GM12878 (cell line): ENCODE measurements around the gene COL4A1. TPM values are rescaled to one million over a fixed set of nuclear protein-coding genes. Genes with fewer than 3 reads are reported as not detected.

Experiments used
- ATAC-seq: fragments of 200-7000 bp; cut with Tn5 transposase; 3 replicates; pipeline ENCODE4 v1.9.1; 2020; ENCODE audit warnings: mild to moderate bottlenecking, moderate library complexity
- BruUV-seq: library from RNA; stranded (reverse); fragments of 400-500 nt; replicated peaks from 2 replicates; lab custom pipeline; 2021; lab: Mats Ljungman, UMichigan
- CTCF ChIA-PET: fragments of 300-600 bp; sonication (Branson Sonifier 250); formaldehyde crosslinking; extraction: SDS; loops from one replicate; lab custom pipeline; 2021; ENCODE audit warnings: inconsistent platforms; lab: Yijun Ruan, JAX
- POLR2A ChIA-PET: fragments of 350-600 bp; formaldehyde crosslinking; extraction: SDS; loops from one replicate; lab custom pipeline; 2021; ENCODE audit warnings: inconsistent platforms; lab: Charles Lee
- RAD21 ChIA-PET: fragments of 300-600 bp; sonication (Branson Sonifier 250); formaldehyde crosslinking; loops from one replicate; lab custom pipeline; 2023; ENCODE audit warnings: antibody characterized with exemption; ENCODE audit not compliant: unreplicated experiment; lab: Charles Lee
- SMC1A ChIA-PET: fragments of 300-600 bp; sonication (Branson Sonifier 250); formaldehyde crosslinking; loops from one replicate; lab custom pipeline; 2023; ENCODE audit not compliant: unreplicated experiment, uncharacterized antibody; lab: Charles Lee
- DNase-seq: peaks from one replicate; pipeline ENCODE4 v3.0.0-alpha.2; 2011; ENCODE audit warnings: low read depth, low spot score
- FAIRE-seq: peaks from 3 replicates; lab custom pipeline; 2011; peaks lifted over from hg19 to GRCh38; lab: Jason Lieb, UNC
- H2AFZ ChIP-seq: 2 replicates; pipeline ENCODE4 v1.6.0; 2011; ENCODE audit warnings: low read depth, low read length, control low read depth; ENCODE audit not compliant: control insufficient read depth
- H3K27ac ChIP-seq: 2 replicates; pipeline ENCODE4 v1.5.1; 2011; ENCODE audit warnings: control low read depth; ENCODE audit not compliant: control insufficient read depth, insufficient read depth
- H3K27me3 ChIP-seq, 2 experiments: replicated peaks in 1 of 2; 2 replicates each; pipeline versions ENCODE4 v1.6.0 to v1.6.1; 2011; ENCODE audit warnings: low read length in 1 of 2; ENCODE audit not compliant: control insufficient read depth in 2 of 2, insufficient read depth in 2 of 2
- H3K36me3 ChIP-seq, 2 experiments: 2 replicates each; pipeline ENCODE4 v1.5.1; 2011; ENCODE audit warnings: low read length in 1 of 2; ENCODE audit not compliant: control insufficient read depth in 2 of 2, insufficient read depth in 2 of 2
- H3K4me1 ChIP-seq: 2 replicates; pipeline ENCODE4 v1.6.1; 2011; ENCODE audit warnings: mild to moderate bottlenecking, low read length, moderate library complexity, mixed read lengths; ENCODE audit not compliant: control insufficient read depth, insufficient read depth
- H3K4me2 ChIP-seq: 2 replicates; pipeline ENCODE4 v1.6.0; 2011; ENCODE audit warnings: control low read depth; ENCODE audit not compliant: control insufficient read depth, insufficient read depth
- H3K4me3 ChIP-seq: fragments of 200-600 bp; sonication (generic); 2 replicates; pipeline ENCODE4 v1.5.1; 2016
- H3K79me2 ChIP-seq: 2 replicates; pipeline ENCODE4 v1.6.0; 2011; ENCODE audit warnings: low read length; ENCODE audit not compliant: control insufficient read depth, insufficient read depth
- H3K9ac ChIP-seq: 2 replicates; pipeline ENCODE4 v1.8.0; 2011; ENCODE audit warnings: low read length, control low read depth, mixed read lengths; ENCODE audit not compliant: control insufficient read depth, insufficient read depth
- H3K9me3 ChIP-seq: replicated peaks from 3 replicates; pipeline ENCODE4 v1.5.1; 2011; ENCODE audit warnings: mild to moderate bottlenecking, low read length; ENCODE audit not compliant: control insufficient read depth, insufficient read depth
- H4K20me1 ChIP-seq: 2 replicates; pipeline ENCODE4 v1.6.0; 2011; ENCODE audit not compliant: control insufficient read depth, insufficient read depth
- ATF7 ChIP-seq: fragments of 450-650 bp; IDR thresholded peaks from 2 replicates; pipeline ENCODE4 v1.6.1; 2016; ENCODE audit warnings: low read depth, mild to moderate bottlenecking
- ETV6 ChIP-seq, 2 experiments: fragments of 450-650 bp in 1 of 2; IDR thresholded peaks in 1 of 2; conservative IDR thresholded peaks in 1 of 2; 2 replicates each; pipeline ENCODE4 v1.6.1; 2014; ENCODE audit warnings: antibody characterized with exemption in 1 of 2, borderline replicate concordance in 1 of 2, low read depth in 1 of 2, mild to moderate bottlenecking in 1 of 2, moderate library complexity in 1 of 2
- FOXM1 ChIP-seq: IDR thresholded peaks from 2 replicates; pipeline ENCODE4 v1.6.1; 2012; ENCODE audit warnings: low read depth, mild to moderate bottlenecking, inconsistent platforms, low read length, moderate library complexity
- HDAC2 ChIP-seq: fragments of 200-600 bp; sonication (generic); IDR thresholded peaks from 2 replicates; pipeline ENCODE4 v1.6.1; 2017
- NKRF ChIP-seq: fragments of 450-650 bp; conservative IDR thresholded peaks from 2 replicates; pipeline ENCODE4 v1.6.1; 2017; ENCODE audit warnings: mild to moderate bottlenecking, moderate library complexity
- RBBP5 ChIP-seq: fragments of 200-600 bp; sonication (generic); conservative IDR thresholded peaks from 2 replicates; pipeline ENCODE4 v1.6.1; 2016
- SMC3 ChIP-seq: IDR thresholded peaks from 2 replicates; pipeline ENCODE4 v1.6.1; 2011; ENCODE audit warnings: low read length, improper control_type of control experiment, borderline replicate concordance
- SREBF1 ChIP-seq: IDR thresholded peaks from 2 replicates; pipeline ENCODE4 v1.6.1; 2012; ENCODE audit warnings: mild to moderate bottlenecking, low read length
- STAT1 ChIP-seq: fragments of 450-650 bp; conservative IDR thresholded peaks from 2 replicates; pipeline ENCODE4 v1.6.1; 2014; ENCODE audit warnings: antibody characterized with exemption, mild to moderate bottlenecking
- TCF3 ChIP-seq: IDR thresholded peaks from 2 replicates; pipeline ENCODE4 v1.6.1; 2012; ENCODE audit warnings: low read depth, mild to moderate bottlenecking, low read length, borderline replicate concordance; ENCODE audit not compliant: insufficient read depth
- WGBS: methylation state at CpG from one replicate; pipeline ENCODE4 v1.1.6; 2016; ENCODE audit warnings: low lambda C conversion rate; ENCODE audit not compliant: insufficient replicate concordance, insufficient coverage; ENCODE audit errors: missing lambda C conversion rate; 5-methylcytosine and 5-hydroxymethylcytosine counted together
- in situ Hi-C: fragments of 300-500 bp; cut with MboI; formaldehyde crosslinking; loops from 9 replicates; pipeline ENCODE4 v1.14.3; 2018; ENCODE audit warnings: mixed read lengths
- intact Hi-C: fragments of 100-400 bp; cut with micrococcal nuclease; formaldehyde crosslinking; loops from one replicate; pipeline ENCODE4 v1.14.2; 2022; ENCODE audit not compliant: unreplicated experiment
- polyA plus RNA-seq, 11 experiments: library from polyadenylated mRNA; depleted of rRNA in 4 of 11; unstranded in 6 of 11; stranded (reverse) in 5 of 11; fragments of >200 nt; fragmentation: Nextera tagmentation in 4 of 11; fragmentation: Illumina TruSeq in 1 of 11; extraction: Ambion mirVana in 4 of 11; extraction: Trizol in 1 of 11; gene quantifications; 1 replicate in 1 of 11; 2 replicates in 10 of 11; pipeline versions ENCODE4 v1.2.1 to v1.2.3, GENCODE V29; 2011 to 2016; ENCODE audit warnings: inconsistent platforms in 2 of 11, missing spikeins in 2 of 11, low read depth in 1 of 11
- total RNA-seq, 4 experiments: library from RNA; depleted of rRNA in 3 of 4; stranded (reverse); fragments of >200 nt in 3 of 4; fragmentation: Illumina TruSeq in 1 of 4; extraction: Trizol in 1 of 4; gene quantifications; 2 replicates each; pipeline versions ENCODE4 v1.2.1 to v1.2.3, GENCODE V29; 2013 to 2021
- TF ChIP-seq, protein P1 (sequence below): fragments of 450-650 bp; IDR thresholded peaks from 2 replicates; pipeline ENCODE4 v1.6.1; 2017; ENCODE audit warnings: low read depth, mild to moderate bottlenecking, moderate library complexity
- TF ChIP-seq, protein P2 (sequence below): fragments of 450-650 bp; IDR thresholded peaks from 2 replicates; pipeline ENCODE4 v1.6.1; 2018; ENCODE audit warnings: borderline replicate concordance, mild to moderate bottlenecking; ENCODE audit not compliant: partially characterized antibody
- TF ChIP-seq, protein P3 (sequence below): fragments of 450-650 bp; IDR thresholded peaks from 2 replicates; pipeline ENCODE4 v1.6.1; 2017; ENCODE audit warnings: mild to moderate bottlenecking

Gene COL4A1
- total and polyA plus RNA-seq, 10 of the 15 experiments (the other 5 are each of a cell fraction or from before 2014, with no cell fraction given) = 0.07 to 0.31 (median 0.13) TPM; not detected in 6

DNA sequence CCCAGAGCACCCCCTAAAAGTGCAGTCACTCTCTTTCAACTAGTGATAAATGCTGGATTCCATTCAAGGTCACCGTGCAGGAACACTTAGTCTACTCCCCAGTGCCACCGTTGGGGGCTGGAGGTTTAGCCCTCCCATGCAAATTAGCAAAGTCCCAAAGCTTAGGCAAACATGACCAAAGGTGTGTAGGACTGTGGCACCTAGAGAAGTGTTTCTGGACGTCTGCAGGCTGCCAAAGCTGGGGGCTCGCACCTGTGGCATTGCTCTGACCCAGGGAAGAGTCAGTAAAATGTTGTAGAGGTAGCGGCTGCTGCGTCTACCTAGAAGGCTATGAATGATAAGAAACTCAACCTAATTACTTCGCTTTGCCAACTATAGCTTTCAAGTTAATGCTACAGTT lies 13.9 kb downstream of the COL4A1 start:
- TF ChIP-seq, protein P1, sequence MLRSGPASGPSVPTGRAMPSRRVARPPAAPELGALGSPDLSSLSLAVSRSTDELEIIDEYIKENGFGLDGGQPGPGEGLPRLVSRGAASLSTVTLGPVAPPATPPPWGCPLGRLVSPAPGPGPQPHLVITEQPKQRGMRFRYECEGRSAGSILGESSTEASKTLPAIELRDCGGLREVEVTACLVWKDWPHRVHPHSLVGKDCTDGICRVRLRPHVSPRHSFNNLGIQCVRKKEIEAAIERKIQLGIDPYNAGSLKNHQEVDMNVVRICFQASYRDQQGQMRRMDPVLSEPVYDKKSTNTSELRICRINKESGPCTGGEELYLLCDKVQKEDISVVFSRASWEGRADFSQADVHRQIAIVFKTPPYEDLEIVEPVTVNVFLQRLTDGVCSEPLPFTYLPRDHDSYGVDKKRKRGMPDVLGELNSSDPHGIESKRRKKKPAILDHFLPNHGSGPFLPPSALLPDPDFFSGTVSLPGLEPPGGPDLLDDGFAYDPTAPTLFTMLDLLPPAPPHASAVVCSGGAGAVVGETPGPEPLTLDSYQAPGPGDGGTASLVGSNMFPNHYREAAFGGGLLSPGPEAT = no peak
- TF ChIP-seq SREBF1 (no peak), ETV6 (conservative IDR thresholded peaks at IDR 0.05 in 1 of 2, IDR thresholded peaks at IDR 0.05 in 1 of 2; ENCODE audit: borderline replicate concordance in 1 of 2, low read depth in 1 of 2) (no peak), ATF7 (no peak), TCF3 (no peak), FOXM1 (no peak), HDAC2 (no peak), NKRF (no peak), STAT1 (no peak), RBBP5 (no peak), SMC3 (no peak)
- TF ChIP-seq, protein P2, sequence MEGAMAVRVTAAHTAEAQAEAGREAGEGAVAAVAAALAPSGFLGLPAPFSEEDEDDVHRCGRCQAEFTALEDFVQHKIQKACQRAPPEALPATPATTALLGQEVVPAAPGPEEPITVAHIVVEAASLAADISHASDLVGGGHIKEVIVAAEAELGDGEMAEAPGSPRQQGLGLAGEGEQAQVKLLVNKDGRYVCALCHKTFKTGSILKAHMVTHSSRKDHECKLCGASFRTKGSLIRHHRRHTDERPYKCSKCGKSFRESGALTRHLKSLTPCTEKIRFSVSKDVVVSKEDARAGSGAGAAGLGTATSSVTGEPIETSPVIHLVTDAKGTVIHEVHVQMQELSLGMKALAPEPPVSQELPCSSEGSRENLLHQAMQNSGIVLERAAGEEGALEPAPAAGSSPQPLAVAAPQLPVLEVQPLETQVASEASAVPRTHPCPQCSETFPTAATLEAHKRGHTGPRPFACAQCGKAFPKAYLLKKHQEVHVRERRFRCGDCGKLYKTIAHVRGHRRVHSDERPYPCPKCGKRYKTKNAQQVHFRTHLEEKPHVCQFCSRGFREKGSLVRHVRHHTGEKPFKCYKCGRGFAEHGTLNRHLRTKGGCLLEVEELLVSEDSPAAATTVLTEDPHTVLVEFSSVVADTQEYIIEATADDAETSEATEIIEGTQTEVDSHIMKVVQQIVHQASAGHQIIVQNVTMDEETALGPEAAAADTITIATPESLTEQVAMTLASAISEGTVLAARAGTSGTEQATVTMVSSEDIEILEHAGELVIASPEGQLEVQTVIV = no peak
- TF ChIP-seq, protein P3, sequence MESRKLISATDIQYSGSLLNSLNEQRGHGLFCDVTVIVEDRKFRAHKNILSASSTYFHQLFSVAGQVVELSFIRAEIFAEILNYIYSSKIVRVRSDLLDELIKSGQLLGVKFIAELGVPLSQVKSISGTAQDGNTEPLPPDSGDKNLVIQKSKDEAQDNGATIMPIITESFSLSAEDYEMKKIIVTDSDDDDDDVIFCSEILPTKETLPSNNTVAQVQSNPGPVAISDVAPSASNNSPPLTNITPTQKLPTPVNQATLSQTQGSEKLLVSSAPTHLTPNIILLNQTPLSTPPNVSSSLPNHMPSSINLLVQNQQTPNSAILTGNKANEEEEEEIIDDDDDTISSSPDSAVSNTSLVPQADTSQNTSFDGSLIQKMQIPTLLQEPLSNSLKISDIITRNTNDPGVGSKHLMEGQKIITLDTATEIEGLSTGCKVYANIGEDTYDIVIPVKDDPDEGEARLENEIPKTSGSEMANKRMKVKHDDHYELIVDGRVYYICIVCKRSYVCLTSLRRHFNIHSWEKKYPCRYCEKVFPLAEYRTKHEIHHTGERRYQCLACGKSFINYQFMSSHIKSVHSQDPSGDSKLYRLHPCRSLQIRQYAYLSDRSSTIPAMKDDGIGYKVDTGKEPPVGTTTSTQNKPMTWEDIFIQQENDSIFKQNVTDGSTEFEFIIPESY = no peak
- Histone ChIP-seq H2AFZ (no peak overlapping the region), H3K27me3 (no peaks in the 10 kb centered on the region; a peak in 1 of 4 replicates), H3K9me3 (no peaks in the 10 kb centered on the region), H3K4me3 (no peak overlapping the region), H3K4me1 (no peaks in the 10 kb centered on the region), H4K20me1 (no peaks in the 10 kb centered on the region), H3K36me3 (no peaks in the 10 kb centered on the region), H3K4me2 (no peak overlapping the region), H3K79me2 (no peaks in the 10 kb centered on the region), H3K27ac (no peak overlapping the region), H3K9ac (no peak overlapping the region)
- RAD21 ChIA-PET = no interaction called here
- in situ Hi-C loops (no loop called here), intact Hi-C loops (no loop called here)
- DNase-seq (no peak), ATAC-seq (no peak), FAIRE-seq (no peak)
- POLR2A ChIA-PET = no interaction called here
- SMC1A ChIA-PET = no interaction called here
- 26% methylated on average over 7 of the region's 7 CpGs for WGBS
- CTCF ChIA-PET = no interaction called here
- no TSS peak for BruUV-seq
